ENCODE data around the gene STARD10. TPM values are rescaled to one million over a fixed set of nuclear protein-coding genes. Genes with fewer than 3 reads are reported as not detected.

The STARD10 gene
- total RNA-seq, 2 donors from 2014 or later = 32.2 to 33.3 TPM

DNA sequence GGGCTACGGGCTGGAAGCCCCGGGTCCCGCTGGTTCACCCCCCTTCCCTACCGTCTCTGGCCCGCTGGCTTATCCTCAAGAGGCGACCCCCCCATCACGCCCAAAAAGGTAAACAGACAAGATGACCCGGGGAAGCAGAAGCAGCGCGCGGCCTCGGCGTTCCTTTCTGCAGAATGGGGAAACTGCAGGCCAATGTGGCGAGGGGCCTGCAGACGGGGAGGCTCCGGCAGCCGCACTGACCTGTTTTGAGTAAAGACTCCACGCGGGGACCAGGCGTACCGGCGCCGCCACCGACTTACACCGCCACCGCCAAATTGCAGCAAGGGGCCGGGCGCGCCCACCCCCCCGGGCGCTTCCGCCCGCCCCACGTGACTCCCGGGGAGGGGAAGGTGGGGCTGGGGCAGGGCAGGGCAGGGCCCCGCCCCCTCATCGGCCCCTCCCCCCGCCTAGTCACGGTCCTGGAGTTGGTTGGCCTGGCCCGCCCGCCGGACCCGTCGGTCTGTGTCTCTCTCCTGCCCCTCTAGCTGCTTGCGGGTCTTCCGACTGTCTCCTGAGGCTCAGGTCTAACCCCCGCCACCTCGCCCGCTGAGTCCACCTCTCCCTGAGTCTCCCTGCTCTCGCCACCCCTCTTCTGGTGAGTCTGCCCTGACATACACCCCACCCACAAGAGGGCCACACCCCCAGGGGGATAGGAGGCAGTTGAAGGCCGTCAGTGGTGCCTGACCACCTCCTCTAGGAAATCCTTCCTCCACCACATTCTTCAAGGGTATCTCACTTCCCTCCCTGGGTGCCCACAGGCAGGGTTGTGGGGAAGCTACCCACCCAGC lies 41.5 kb downstream of the STARD10 start, which contains the start of gene ARAP1:
Gene ARAP1, minus strand, starts transcription at position 321 of the 827 bp plus-strand sequence. CDS start 25,280 bp downstream, outside the sequence.
- Mint-ChIP-seq H3K9me3 (no peaks in the 10 kb centered on the region), H3K4me1 (peaks cover 14% of the 10 kb centered on the region), H3K4me3 (peak within 1 kb of the TSS; percentile 83), H3K27me3 (ENCODE audit: insufficient read depth) (peaks cover 26% of the 10 kb centered on the region), H3K27ac (peak within 1 kb of the TSS; percentile 95), H3K36me3 (ENCODE audit: low read depth) (peaks cover 25% of the 10 kb centered on the region)
- TF ChIP-seq, protein P1, sequence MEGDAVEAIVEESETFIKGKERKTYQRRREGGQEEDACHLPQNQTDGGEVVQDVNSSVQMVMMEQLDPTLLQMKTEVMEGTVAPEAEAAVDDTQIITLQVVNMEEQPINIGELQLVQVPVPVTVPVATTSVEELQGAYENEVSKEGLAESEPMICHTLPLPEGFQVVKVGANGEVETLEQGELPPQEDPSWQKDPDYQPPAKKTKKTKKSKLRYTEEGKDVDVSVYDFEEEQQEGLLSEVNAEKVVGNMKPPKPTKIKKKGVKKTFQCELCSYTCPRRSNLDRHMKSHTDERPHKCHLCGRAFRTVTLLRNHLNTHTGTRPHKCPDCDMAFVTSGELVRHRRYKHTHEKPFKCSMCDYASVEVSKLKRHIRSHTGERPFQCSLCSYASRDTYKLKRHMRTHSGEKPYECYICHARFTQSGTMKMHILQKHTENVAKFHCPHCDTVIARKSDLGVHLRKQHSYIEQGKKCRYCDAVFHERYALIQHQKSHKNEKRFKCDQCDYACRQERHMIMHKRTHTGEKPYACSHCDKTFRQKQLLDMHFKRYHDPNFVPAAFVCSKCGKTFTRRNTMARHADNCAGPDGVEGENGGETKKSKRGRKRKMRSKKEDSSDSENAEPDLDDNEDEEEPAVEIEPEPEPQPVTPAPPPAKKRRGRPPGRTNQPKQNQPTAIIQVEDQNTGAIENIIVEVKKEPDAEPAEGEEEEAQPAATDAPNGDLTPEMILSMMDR (conservative IDR thresholded peaks at IDR 0.05) = no peak
- H3K9ac ChIP-seq (ENCODE audit: extremely low read depth, low read length, poor library complexity, severe bottlenecking) = peak within 1 kb of the TSS; percentile 57
- 2 to 10% methylated on average over 7 to 51 of the region's 51 CpGs for WGBS, 2 experiments (ENCODE audit: insufficient coverage in 1 of 2, insufficient read length in 1 of 2)
- H3K4me1 ChIP-seq (ENCODE audit: control insufficient read depth, insufficient read depth, low read length) = peaks cover 6% of the 10 kb centered on the region
- no peak within 1 kb of the TSS for H3K27ac ChIP-seq (ENCODE audit: low read depth, low read length)
- H3K36me3 ChIP-seq (ENCODE audit: control insufficient read depth, insufficient read depth, low read length) = no peaks in the 10 kb centered on the region
- H3K9me3 ChIP-seq (ENCODE audit: control insufficient read depth, low read length) = no peaks in the 10 kb centered on the region
- peak; percentile 94 for DNase-seq
- H3K4me3 ChIP-seq (ENCODE audit: low read length) = peak within 1 kb of the TSS; percentile 89
- H3K27me3 ChIP-seq (ENCODE audit: control insufficient read depth, insufficient read depth, low read length, poor library complexity, severe bottlenecking) = no peaks in the 10 kb centered on the region

DNA sequence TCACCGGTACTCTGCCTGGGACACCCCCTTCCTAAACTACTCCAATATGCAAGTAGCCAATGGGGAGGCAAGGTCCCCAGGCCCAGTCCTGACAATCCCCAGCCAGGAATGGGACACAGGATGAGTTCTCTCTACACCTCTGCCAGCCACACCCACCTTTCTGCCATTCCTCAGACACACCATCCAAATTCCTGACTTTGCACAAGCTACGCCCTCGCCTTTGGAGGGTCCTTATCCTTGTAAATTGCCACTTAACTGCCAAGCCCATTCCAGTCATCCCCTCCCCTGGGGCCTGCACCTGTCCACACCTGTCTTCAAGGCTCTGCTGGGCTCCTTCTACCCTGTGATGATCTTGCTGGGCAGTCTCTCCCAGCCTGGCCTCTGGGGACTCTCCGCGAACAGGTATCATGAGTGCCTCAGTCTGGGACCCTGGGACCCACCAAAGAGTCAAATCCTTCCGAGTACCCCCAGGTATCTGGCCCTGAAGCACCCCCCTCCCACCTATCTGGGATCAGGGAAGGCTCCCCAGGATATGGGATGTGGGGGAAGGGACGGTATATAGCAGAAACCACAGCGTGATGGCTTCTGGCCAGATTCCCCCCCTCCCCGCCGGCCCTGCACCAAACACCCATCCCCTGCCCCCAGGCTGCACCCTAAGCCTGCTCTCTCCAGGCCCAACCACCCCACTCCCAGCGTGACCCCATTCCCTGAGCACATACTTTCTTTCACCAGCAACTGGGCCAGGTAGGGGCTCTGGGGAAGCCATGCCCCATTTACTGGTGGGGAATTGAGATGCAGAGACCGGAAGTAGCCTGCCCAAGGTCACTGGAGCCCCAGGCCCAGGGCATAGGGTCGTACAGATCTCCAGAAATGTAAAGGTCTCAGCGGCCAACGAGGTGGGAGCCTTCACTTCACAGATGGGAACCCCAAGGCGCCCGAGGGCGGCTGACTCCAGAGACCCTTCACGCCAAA lies 42.4 kb downstream of the STARD10 start:
- H3K27ac Mint-ChIP-seq = peak overlapping the region; percentile 78
- H3K4me3 Mint-ChIP-seq = peak overlapping the region; percentile 83
- peak overlapping the region; percentile 57 for H3K9ac ChIP-seq (ENCODE audit: extremely low read depth, low read length, poor library complexity, severe bottlenecking)
- no peak for DNase-seq
- no peaks in the 10 kb centered on the region for H3K9me3 Mint-ChIP-seq
- H3K4me1 Mint-ChIP-seq = peaks cover 17% of the 10 kb centered on the region
- no peaks in the 10 kb centered on the region for H3K9me3 ChIP-seq (ENCODE audit: control insufficient read depth, low read length)
- H3K27me3 ChIP-seq (ENCODE audit: control insufficient read depth, insufficient read depth, low read length, poor library complexity, severe bottlenecking) = no peaks in the 10 kb centered on the region
- WGBS, 2 experiments (ENCODE audit: insufficient coverage in 1 of 2, insufficient read length in 1 of 2) = 30 to 67% methylated on average over 4 to 16 of the region's 19 CpGs
- TF ChIP-seq, protein P1 (conservative IDR thresholded peaks at IDR 0.05) = no peak
- H3K4me3 ChIP-seq (ENCODE audit: low read length) = peak overlapping the region; percentile 89
- peaks cover 24% of the 10 kb centered on the region for H3K27me3 Mint-ChIP-seq (ENCODE audit: insufficient read depth)
- no peak overlapping the region for H3K27ac ChIP-seq (ENCODE audit: low read depth, low read length)
- H3K36me3 Mint-ChIP-seq (ENCODE audit: low read depth) = peaks cover 18% of the 10 kb centered on the region
- peaks cover 6% of the 10 kb centered on the region for H3K4me1 ChIP-seq (ENCODE audit: control insufficient read depth, insufficient read depth, low read length)
- H3K36me3 ChIP-seq (ENCODE audit: control insufficient read depth, insufficient read depth, low read length) = no peaks in the 10 kb centered on the region

DNA sequence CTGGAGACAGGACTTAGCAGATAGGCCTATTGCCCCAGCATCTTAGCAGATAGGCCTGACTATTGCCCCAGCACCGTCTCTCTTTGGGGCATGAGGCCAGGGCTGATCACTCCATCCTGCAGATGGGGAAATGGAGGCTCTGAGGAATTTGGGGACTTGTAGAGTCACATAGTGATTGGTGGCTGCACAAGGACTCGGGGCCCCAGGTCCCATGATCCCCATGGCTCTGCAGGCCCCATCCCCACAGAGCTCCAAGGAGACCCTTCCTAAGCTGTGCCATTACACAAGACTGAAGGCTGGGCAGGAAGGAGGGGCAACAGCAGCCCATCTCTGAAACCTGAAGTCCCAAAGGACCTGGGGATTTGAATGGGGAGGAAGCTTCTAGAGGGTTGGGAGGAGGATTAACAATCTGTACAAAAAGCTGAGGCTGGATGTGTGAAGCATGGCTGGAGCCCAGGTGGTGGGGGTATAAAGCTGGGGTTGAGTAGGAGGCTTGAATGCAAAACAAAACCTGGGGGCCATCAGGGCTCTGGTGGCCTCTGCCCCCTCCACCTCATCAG lies 43.2 kb downstream of the STARD10 start:
- peaks cover 10% of the 10 kb centered on the region for H3K36me3 Mint-ChIP-seq (ENCODE audit: low read depth)
- 84 to 92% methylated on average over 2 of the region's 2 CpGs for WGBS, 2 experiments (ENCODE audit: insufficient coverage in 1 of 2, insufficient read length in 1 of 2)
- H3K4me1 ChIP-seq (ENCODE audit: control insufficient read depth, insufficient read depth, low read length) = peaks cover 6% of the 10 kb centered on the region

More for the DNA sequence above, 43.2 kb downstream of the STARD10 start:
- Mint-ChIP-seq H3K27ac (peak overlapping the region; percentile 48), H3K4me3 (peak overlapping the region; percentile 83), H3K27me3 (ENCODE audit: insufficient read depth) (peaks cover 18% of the 10 kb centered on the region), H3K9me3 (no peaks in the 10 kb centered on the region), H3K4me1 (peaks cover 17% of the 10 kb centered on the region)
- DNase-seq = no peak
- no peaks in the 10 kb centered on the region for H3K27me3 ChIP-seq (ENCODE audit: control insufficient read depth, insufficient read depth, low read length, poor library complexity, severe bottlenecking)
- TF ChIP-seq, protein P1 (conservative IDR thresholded peaks at IDR 0.05) = no peak
- H3K9me3 ChIP-seq (ENCODE audit: control insufficient read depth, low read length) = no peaks in the 10 kb centered on the region
- no peak overlapping the region for H3K9ac ChIP-seq (ENCODE audit: extremely low read depth, low read length, poor library complexity, severe bottlenecking)
- no peaks in the 10 kb centered on the region for H3K36me3 ChIP-seq (ENCODE audit: control insufficient read depth, insufficient read depth, low read length)
- no peak overlapping the region for H3K27ac ChIP-seq (ENCODE audit: low read depth, low read length)
- H3K4me3 ChIP-seq (ENCODE audit: low read length) = peak overlapping the region; percentile 89

Data from endodermal cell (in vitro differentiated cells).